Suprapubic skin (tissue), 4 donors: ENCODE measurements around the gene MALAT1.
A peak's percentile ranks its signal among the peaks of the same experiment; 100 is the strongest.

ENCODE experiments used
- CTCF ChIP-seq, 2 donors: fragments of 200-600 bp in 1 of 2; fragments of 450-650 bp in 1 of 2; sonication (generic) in 1 of 2; IDR thresholded peaks; one replicate each; pipeline ENCODE4 v1.5.1; 2016 to 2019; ENCODE audit warnings: antibody characterized with exemption in 2 of 2, mild to moderate bottlenecking in 1 of 2, moderate library complexity in 1 of 2
- EP300 ChIP-seq: sonication (generic); formaldehyde crosslinking; IDR thresholded peaks from one replicate; pipeline ENCODE4 v1.6.1; 2017; ENCODE audit warnings: antibody characterized with exemption
- POLR2A ChIP-seq, 2 donors: fragments of 450-650 bp; IDR thresholded peaks; one replicate each; pipeline ENCODE4 v1.6.1; 2017; ENCODE audit warnings: antibody characterized with exemption in 2 of 2, mild to moderate bottlenecking in 2 of 2, moderate library complexity in 2 of 2
- POLR2AphosphoS5 ChIP-seq, 3 donors: sonication (generic); formaldehyde crosslinking; IDR thresholded peaks; one replicate each; pipeline ENCODE4 v1.6.1; 2017; ENCODE audit warnings: antibody characterized with exemption in 3 of 3

- no peak for TF ChIP-seq POLR2A (IDR thresholded peaks at IDR 0.05)
- TF ChIP-seq CTCF (IDR thresholded peaks at IDR 0.05), result no peak
- peak; percentile 34 for TF ChIP-seq EP300
- no peak for TF ChIP-seq POLR2AphosphoS5 (IDR thresholded peaks at IDR 0.05)
These were observed 9.7 kb upstream of the MALAT1 start for GRCh38 chr11:65489035-65489705.
